SK-N-MC (cell line): ENCODE results near the gene SCN9A.
A peak's percentile ranks its signal among the peaks of the same experiment; 100 is the strongest.
"Not testable (repeated sequence)": the region's sequence is repeated elsewhere in the genome, so short reads cannot be mapped to it uniquely, and the experiment has no call there.

Experiments used
- DNase-seq: peaks from one replicate; pipeline ENCODE4 v3.0.0-alpha.2; 2011; ENCODE audit warnings: low read depth, low spot score
- H3K27ac ChIP-seq: fragments of 200-600 bp; sonication (generic); 2 replicates; pipeline ENCODE4 v1.5.1; 2016; ENCODE audit warnings: mixed run types
- H3K36me3 ChIP-seq: fragments of 200-600 bp; sonication (generic); 2 replicates; pipeline ENCODE4 v1.6.1; 2017; ENCODE audit warnings: antibody characterized with exemption, low read length, mixed read lengths; ENCODE audit not compliant: insufficient read depth
- H3K4me3 ChIP-seq: fragments of 200-600 bp; sonication (generic); 2 replicates; pipeline ENCODE4 v1.5.1; 2016
- H3K9ac ChIP-seq: fragments of 200-600 bp; sonication (generic); 2 replicates; pipeline ENCODE4 v1.8.0; 2017; ENCODE audit warnings: mixed run types, mixed read lengths; ENCODE audit not compliant: insufficient read length
- H3K9me3 ChIP-seq: fragments of 200-600 bp; sonication (generic); 2 replicates; pipeline ENCODE4 v1.6.1; 2017; ENCODE audit warnings: low read depth, mild to moderate bottlenecking, antibody characterized with exemption, low read length, moderate library complexity, mixed read lengths
- EZH2 ChIP-seq: fragments of 200-600 bp; sonication (generic); IDR thresholded peaks from one replicate; pipeline ENCODE4 v1.6.1; 2017; ENCODE audit warnings: antibody characterized with exemption
- FOXP2 ChIP-seq: optimal IDR thresholded peaks from 2 replicates; pipeline ENCODE3; 2011; ENCODE audit warnings: mild to moderate bottlenecking, moderate library complexity; ENCODE audit not compliant: insufficient read depth; ENCODE audit errors: extremely low read length, control extremely low read depth
- POLR2AphosphoS5 ChIP-seq: IDR thresholded peaks from 2 replicates; pipeline ENCODE4 v1.6.1; 2012; ENCODE audit warnings: mild to moderate bottlenecking, low read depth, low read length, borderline replicate concordance

SCN9A gene

GRCh38 chr2:166333801-166334200, 41.9 kb downstream of the SCN9A start:
- no peaks in the 10 kb centered on the region for H3K36me3 ChIP-seq
- TF ChIP-seq FOXP2: no peak
- TF ChIP-seq EZH2: no peak
- no peak for TF ChIP-seq POLR2AphosphoS5
- no peak for DNase-seq
- no peak overlapping the region for H3K9ac ChIP-seq
- H3K9me3 ChIP-seq: no peaks in the 10 kb centered on the region
- no peak overlapping the region for H3K4me3 ChIP-seq
- no peak overlapping the region for H3K27ac ChIP-seq

- Histone ChIP-seq H3K36me3 (no peaks in the 10 kb centered on the region), H3K27ac (no peak overlapping the region), H3K9ac (no peak overlapping the region), H3K4me3 (no peak overlapping the region), H3K9me3 (no peaks in the 10 kb centered on the region)
- DNase-seq: no peak
- no peak for TF ChIP-seq POLR2AphosphoS5
- no peak for TF ChIP-seq FOXP2
- no peak for TF ChIP-seq EZH2
Observed at GRCh38 chr2:166332106-166332505, 43.6 kb downstream of the SCN9A start.

GRCh38 chr2:166331468-166331867, 44.3 kb downstream of the SCN9A start:
- no peak overlapping the region for H3K4me3 ChIP-seq
- no peak for DNase-seq
- TF ChIP-seq EZH2: no peak
- TF ChIP-seq FOXP2: no peak
- TF ChIP-seq POLR2AphosphoS5: no peak

GRCh38 chr2:166329465-166329864, 46.3 kb downstream of the SCN9A start:
- Histone ChIP-seq H3K27ac (no peak overlapping the region), H3K9ac (no peak overlapping the region), H3K4me3 (no peak overlapping the region), H3K9me3 (no peaks in the 10 kb centered on the region), H3K36me3 (no peaks in the 10 kb centered on the region)
- TF ChIP-seq FOXP2 (no peak), EZH2 (no peak), POLR2AphosphoS5 (no peak)
- DNase-seq: no peak

More at GRCh38 chr2:166331468-166331867, 44.3 kb downstream of the SCN9A start:
- no peaks in the 10 kb centered on the region for H3K36me3 ChIP-seq
- no peak overlapping the region for H3K9ac ChIP-seq
- no peaks in the 10 kb centered on the region for H3K9me3 ChIP-seq
- no peak overlapping the region for H3K27ac ChIP-seq

- TF ChIP-seq FOXP2 (no peak), EZH2 (no peak), POLR2AphosphoS5 (no peak)
- Histone ChIP-seq H3K9ac (no peak overlapping the region), H3K4me3 (no peak overlapping the region), H3K36me3 (no peaks in the 10 kb centered on the region), H3K9me3 (no peaks in the 10 kb centered on the region), H3K27ac (no peak overlapping the region)
- no peak for DNase-seq
Observed at GRCh38 chr2:166328147-166328546, 47.6 kb downstream of the SCN9A start.

GRCh38 chr2:166321076-166321475, 54.7 kb downstream of the SCN9A start:
- H3K4me3 ChIP-seq: no peak overlapping the region
- no peaks in the 10 kb centered on the region for H3K36me3 ChIP-seq
- no peak overlapping the region for H3K9ac ChIP-seq
- no peak for TF ChIP-seq POLR2AphosphoS5
- no peak for TF ChIP-seq EZH2
- TF ChIP-seq FOXP2: no peak
- no peak overlapping the region for H3K27ac ChIP-seq
- H3K9me3 ChIP-seq: no peaks in the 10 kb centered on the region
- DNase-seq: no peak

- no peak for TF ChIP-seq EZH2
- TF ChIP-seq FOXP2: no peak
- TF ChIP-seq POLR2AphosphoS5: no peak
- no peaks in the 10 kb centered on the region for H3K36me3 ChIP-seq
- no peak for DNase-seq
- H3K27ac ChIP-seq: peak overlapping the region; percentile 27; the same call in 1 of the 2 replicates
- no peak overlapping the region for H3K9ac ChIP-seq
- no peaks in the 10 kb centered on the region for H3K9me3 ChIP-seq
- no peak overlapping the region for H3K4me3 ChIP-seq
Observed at GRCh38 chr2:166314022-166314759, 61.6 kb downstream of the SCN9A start.

- not testable (repeated sequence) for H3K36me3 ChIP-seq, H3K9ac ChIP-seq, H3K27ac ChIP-seq
Observed at GRCh38 chr2:166312863-166313262, 62.9 kb downstream of the SCN9A start.

GRCh38 chr2:166307326-166307725, 68.4 kb downstream of the SCN9A start:
- H3K36me3 ChIP-seq: no peaks in the 10 kb centered on the region
- no peak overlapping the region for H3K9ac ChIP-seq
- no peaks in the 10 kb centered on the region for H3K9me3 ChIP-seq

More at GRCh38 chr2:166312863-166313262, 62.9 kb downstream of the SCN9A start:
- DNase-seq, H3K4me3 ChIP-seq, H3K9me3 ChIP-seq: not testable (repeated sequence)

More at GRCh38 chr2:166307326-166307725, 68.4 kb downstream of the SCN9A start:
- TF ChIP-seq FOXP2: no peak
- TF ChIP-seq POLR2AphosphoS5: no peak
- no peak for TF ChIP-seq EZH2
- DNase-seq: no peak
- Histone ChIP-seq H3K4me3 (no peak overlapping the region), H3K27ac (no peak overlapping the region)
